Keratinocyte (primary cell): ENCODE data around the gene CD99L2. TPM values are rescaled to one million over a fixed set of nuclear protein-coding genes. Genes with fewer than 3 reads are reported as not detected.

Experiments used
- DNase-seq: peaks from one replicate; pipeline ENCODE4 v3.0.0-alpha.2; 2011; ENCODE audit warnings: low read depth, missing footprints, low spot score
- FAIRE-seq: peaks from 2 replicates; lab custom pipeline; 2011; peaks lifted over from hg19 to GRCh38; lab: Jason Lieb, UNC
- H2AFZ ChIP-seq: 2 replicates; pipeline ENCODE4 v1.6.0; 2012; ENCODE audit warnings: low read length, control low read depth, inconsistent platforms; ENCODE audit not compliant: control insufficient read depth
- H3K27ac ChIP-seq: 2 replicates; pipeline ENCODE4 v1.5.1; 2011; ENCODE audit warnings: low read length; ENCODE audit not compliant: control insufficient read depth, insufficient read depth
- H3K27me3 ChIP-seq: 3 replicates; pipeline ENCODE4 v1.6.0; 2011; ENCODE audit warnings: low read length; ENCODE audit not compliant: control insufficient read depth, insufficient read depth; ENCODE audit errors: extremely low read depth
- H3K36me3 ChIP-seq, 2 experiments: 2 replicates in 1 of 2; 3 replicates in 1 of 2; pipeline ENCODE4 v1.5.1; 2011; ENCODE audit warnings: low read length in 2 of 2, mild to moderate bottlenecking in 1 of 2; ENCODE audit not compliant: control insufficient read depth in 2 of 2, insufficient read depth in 2 of 2; ENCODE audit errors: extremely low read depth in 1 of 2
- H3K4me1 ChIP-seq: 3 replicates; pipeline ENCODE4 v1.5.1; 2011; ENCODE audit warnings: low read length; ENCODE audit not compliant: control insufficient read depth, insufficient read depth; ENCODE audit errors: extremely low read depth
- H3K4me2 ChIP-seq: 3 replicates; pipeline ENCODE4 v1.6.0; 2011; ENCODE audit warnings: low read depth, low read length; ENCODE audit not compliant: control insufficient read depth, insufficient read depth; ENCODE audit errors: extremely low read depth
- H3K4me3 ChIP-seq, 3 experiments: fragments of 200-600 bp in 1 of 3; sonication (generic) in 1 of 3; 2 replicates in 2 of 3; 3 replicates in 1 of 3; pipeline ENCODE4 v1.5.1; 2011 to 2016; ENCODE audit warnings: low read length in 3 of 3, mild to moderate bottlenecking in 3 of 3, control low read depth in 2 of 3, inconsistent platforms in 1 of 3, low read depth in 1 of 3, mixed read lengths in 1 of 3, mixed run types in 1 of 3, moderate library complexity in 1 of 3; ENCODE audit not compliant: control insufficient read depth in 2 of 3, insufficient read depth in 2 of 3; ENCODE audit errors: extremely low read depth in 1 of 3
- H3K79me2 ChIP-seq: 2 replicates; pipeline ENCODE4 v1.6.0; 2012; ENCODE audit warnings: low read length; ENCODE audit not compliant: control insufficient read depth, insufficient read depth
- H3K9ac ChIP-seq: 3 replicates; pipeline ENCODE4 v1.6.0; 2011; ENCODE audit warnings: low read length; ENCODE audit not compliant: control insufficient read depth, insufficient read depth; ENCODE audit errors: extremely low read depth
- H3K9me1 ChIP-seq: 3 replicates; pipeline ENCODE4 v1.6.0; 2011; ENCODE audit warnings: low read length; ENCODE audit not compliant: control insufficient read depth, insufficient read depth; ENCODE audit errors: extremely low read depth
- H3K9me3 ChIP-seq: 2 replicates; pipeline ENCODE4 v1.5.1; 2012; ENCODE audit warnings: low read depth, low read length; ENCODE audit not compliant: control insufficient read depth
- H4K20me1 ChIP-seq: 3 replicates; pipeline ENCODE4 v1.6.0; 2011; ENCODE audit warnings: low read length; ENCODE audit not compliant: control insufficient read depth, insufficient read depth; ENCODE audit errors: extremely low read depth
- CTCF ChIP-seq, 3 experiments: IDR thresholded peaks in 1 of 3; conservative IDR thresholded peaks in 1 of 3; optimal IDR thresholded peaks in 1 of 3; 2 replicates in 2 of 3; 3 replicates in 1 of 3; pipeline versions ENCODE3 to v1.5.1; 2011; ENCODE audit warnings: low read length in 3 of 3, mild to moderate bottlenecking in 3 of 3, moderate library complexity in 2 of 3, control low read depth in 1 of 3, inconsistent platforms in 1 of 3; ENCODE audit not compliant: insufficient read depth in 2 of 3; ENCODE audit errors: extremely low read depth in 1 of 3
- EZH2 ChIP-seq: IDR thresholded peaks from one replicate; pipeline ENCODE4 v1.6.1; 2012; ENCODE audit warnings: inconsistent platforms, mild to moderate bottlenecking, low read length, moderate library complexity
- dilution Hi-C: fragments of 300-500 bp; cut with MboI; formaldehyde crosslinking; loops from one replicate; pipeline ENCODE4 v1.7.0; 2020; ENCODE audit warnings: low sequenced_read_pairs; ENCODE audit not compliant: extremely low pct_ligation_motif_present
- polyA plus RNA-seq, 5 experiments: library from polyadenylated mRNA; depleted of rRNA in 3 of 5; stranded (reverse) in 3 of 5; stranded (forward) in 1 of 5; unstranded in 1 of 5; fragments of >200 nt; gene quantifications; 1 replicate in 1 of 5; 2 replicates in 3 of 5; 3 replicates in 1 of 5; pipeline versions ENCODE4 v1.2.1 to v1.2.3, GENCODE V29; 2011 to 2012; ENCODE audit warnings: missing spikeins in 2 of 5, low read depth in 1 of 5, low replicate concordance in 1 of 5

CD99L2 gene
- polyA plus RNA-seq, 1 donor (not counting 4 experiments of a cell fraction or from before 2014, with no cell fraction given): 14.4 TPM

GRCh38 chrX:150907474-150907873, 9.0 kb upstream of the CD99L2 start:
- H3K79me2 ChIP-seq: no peaks in the 10 kb centered on the region
- FAIRE-seq (no peak), DNase-seq (no peak)
- H3K27ac ChIP-seq: no peak overlapping the region
- H3K36me3 ChIP-seq: no peaks in the 10 kb centered on the region
- no peaks in the 10 kb centered on the region for H3K9me1 ChIP-seq
- no peaks in the 10 kb centered on the region for H3K27me3 ChIP-seq
- dilution Hi-C loops: no loop called here
- H3K4me3 ChIP-seq: no peak overlapping the region
- TF ChIP-seq CTCF (optimal IDR thresholded peaks at IDR 0.05 in 1 of 3, IDR thresholded peaks at IDR 0.05 in 1 of 3, conservative IDR thresholded peaks at IDR 0.05 in 1 of 3; ENCODE audit: extremely low read depth in 1 of 3, insufficient read depth in 2 of 3, low read length in 3 of 3) (no peak), EZH2 (no peak)
- H3K4me2 ChIP-seq: no peak overlapping the region
- no peaks in the 10 kb centered on the region for H3K4me1 ChIP-seq
- no peak overlapping the region for H3K9ac ChIP-seq
- no peaks in the 10 kb centered on the region for H3K9me3 ChIP-seq
- no peaks in the 10 kb centered on the region for H4K20me1 ChIP-seq
- no peak overlapping the region for H2AFZ ChIP-seq

GRCh38 chrX:150906694-150907093, 8.2 kb upstream of the CD99L2 start:
- Histone ChIP-seq H3K9ac (no peak overlapping the region), H3K79me2 (no peaks in the 10 kb centered on the region), H3K9me3 (no peaks in the 10 kb centered on the region), H3K9me1 (no peaks in the 10 kb centered on the region), H2AFZ (no peak overlapping the region), H3K27me3 (no peaks in the 10 kb centered on the region), H4K20me1 (no peaks in the 10 kb centered on the region), H3K27ac (no peak overlapping the region), H3K4me2 (no peak overlapping the region), H3K4me3 (no peak overlapping the region), H3K4me1 (no peaks in the 10 kb centered on the region), H3K36me3 (no peaks in the 10 kb centered on the region)
- dilution Hi-C loops: no loop called here
- DNase-seq (no peak), FAIRE-seq (no peak)
- TF ChIP-seq EZH2 (no peak), CTCF (optimal IDR thresholded peaks at IDR 0.05 in 1 of 3, IDR thresholded peaks at IDR 0.05 in 1 of 3, conservative IDR thresholded peaks at IDR 0.05 in 1 of 3; ENCODE audit: extremely low read depth in 1 of 3, insufficient read depth in 2 of 3, low read length in 3 of 3) (no peak)
